ENCODE results near the gene DNAJC3.

DNA sequence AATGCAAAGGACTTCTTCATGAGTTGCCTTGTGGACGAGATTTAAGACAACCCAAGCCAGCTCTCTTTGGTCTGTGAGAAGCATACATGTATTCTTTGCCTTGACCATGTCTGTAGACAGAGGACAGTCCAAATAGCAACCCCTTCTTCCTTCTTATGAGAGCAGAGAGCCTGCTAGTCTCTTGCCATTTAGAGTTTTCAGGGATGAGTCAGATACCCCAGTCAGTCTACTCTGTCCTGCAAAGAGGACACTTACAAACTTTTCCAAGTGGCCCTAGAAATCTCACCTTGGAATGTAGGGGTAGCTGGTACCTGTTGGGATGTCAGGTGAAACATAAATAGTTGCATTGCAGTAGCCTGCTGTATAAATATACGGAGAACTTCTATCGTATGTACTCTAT is 36.7 kb downstream of the DNAJC3 start:
- no peak for TF ChIP-seq POLR2A (IDR thresholded peaks at IDR 0.05)
- TF ChIP-seq, protein P1, sequence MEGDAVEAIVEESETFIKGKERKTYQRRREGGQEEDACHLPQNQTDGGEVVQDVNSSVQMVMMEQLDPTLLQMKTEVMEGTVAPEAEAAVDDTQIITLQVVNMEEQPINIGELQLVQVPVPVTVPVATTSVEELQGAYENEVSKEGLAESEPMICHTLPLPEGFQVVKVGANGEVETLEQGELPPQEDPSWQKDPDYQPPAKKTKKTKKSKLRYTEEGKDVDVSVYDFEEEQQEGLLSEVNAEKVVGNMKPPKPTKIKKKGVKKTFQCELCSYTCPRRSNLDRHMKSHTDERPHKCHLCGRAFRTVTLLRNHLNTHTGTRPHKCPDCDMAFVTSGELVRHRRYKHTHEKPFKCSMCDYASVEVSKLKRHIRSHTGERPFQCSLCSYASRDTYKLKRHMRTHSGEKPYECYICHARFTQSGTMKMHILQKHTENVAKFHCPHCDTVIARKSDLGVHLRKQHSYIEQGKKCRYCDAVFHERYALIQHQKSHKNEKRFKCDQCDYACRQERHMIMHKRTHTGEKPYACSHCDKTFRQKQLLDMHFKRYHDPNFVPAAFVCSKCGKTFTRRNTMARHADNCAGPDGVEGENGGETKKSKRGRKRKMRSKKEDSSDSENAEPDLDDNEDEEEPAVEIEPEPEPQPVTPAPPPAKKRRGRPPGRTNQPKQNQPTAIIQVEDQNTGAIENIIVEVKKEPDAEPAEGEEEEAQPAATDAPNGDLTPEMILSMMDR (IDR thresholded peaks at IDR 0.05): no peak
